KOPT-K1 (cell line): ENCODE results near the gene ST6GALNAC3.

Experiments used
- H3K27ac ChIP-seq: fragments of 200-600 bp; sonication (generic); 2 replicates; pipeline ENCODE4 v1.5.1; 2016; ENCODE audit warnings: antibody characterized with exemption, mild to moderate bottlenecking, low read depth, low read length; ENCODE audit not compliant: poor library complexity, severe bottlenecking
- H3K36me3 ChIP-seq: fragments of 200-600 bp; sonication (generic); 2 replicates; pipeline ENCODE4 v1.5.1; 2017; ENCODE audit warnings: antibody characterized with exemption, mild to moderate bottlenecking, low read length, moderate library complexity; ENCODE audit not compliant: insufficient read depth
- H3K9me3 ChIP-seq: fragments of 200-600 bp; sonication (generic); 2 replicates; pipeline ENCODE4 v1.5.1; 2017; ENCODE audit warnings: antibody characterized with exemption, low read length, mild to moderate bottlenecking; ENCODE audit not compliant: insufficient read depth, poor library complexity, severe bottlenecking

The ST6GALNAC3 gene

GRCh38 chr1:76568573-76569238 lies 494.2 kb downstream of the ST6GALNAC3 start:
- Histone ChIP-seq H3K36me3 (no peaks in the 10 kb centered on the region), H3K27ac (no peak overlapping the region)

GRCh38 chr1:76571248-76571647 lies 496.7 kb downstream of the ST6GALNAC3 start:
- Histone ChIP-seq H3K36me3 (no peaks in the 10 kb centered on the region), H3K27ac (no peak overlapping the region)

More at GRCh38 chr1:76568573-76569238, 494.2 kb downstream of the ST6GALNAC3 start:
- no peaks in the 10 kb centered on the region for H3K9me3 ChIP-seq

GRCh38 chr1:76572229-76572628 lies 497.7 kb downstream of the ST6GALNAC3 start:
- Histone ChIP-seq H3K9me3 (no peaks in the 10 kb centered on the region), H3K27ac (no peak overlapping the region), H3K36me3 (no peaks in the 10 kb centered on the region)

More at GRCh38 chr1:76571248-76571647, 496.7 kb downstream of the ST6GALNAC3 start:
- H3K9me3 ChIP-seq, result no peaks in the 10 kb centered on the region

GRCh38 chr1:76576876-76577524 lies 502.5 kb downstream of the ST6GALNAC3 start:
- H3K9me3 ChIP-seq, result no peaks in the 10 kb centered on the region

GRCh38 chr1:76577525-76578185 lies 503.1 kb downstream of the ST6GALNAC3 start:
- Histone ChIP-seq H3K27ac (no peak overlapping the region), H3K9me3 (no peaks in the 10 kb centered on the region), H3K36me3 (no peaks in the 10 kb centered on the region)

More at GRCh38 chr1:76576876-76577524, 502.5 kb downstream of the ST6GALNAC3 start:
- no peak overlapping the region for H3K27ac ChIP-seq
- H3K36me3 ChIP-seq, result no peaks in the 10 kb centered on the region

GRCh38 chr1:76580206-76580605 lies 505.7 kb downstream of the ST6GALNAC3 start:
- no peaks in the 10 kb centered on the region for H3K36me3 ChIP-seq
- no peak overlapping the region for H3K27ac ChIP-seq
- no peaks in the 10 kb centered on the region for H3K9me3 ChIP-seq

- Histone ChIP-seq H3K36me3 (no peaks in the 10 kb centered on the region), H3K9me3 (no peaks in the 10 kb centered on the region), H3K27ac (no peak overlapping the region)
Measured at GRCh38 chr1:76581712-76582111, 507.2 kb downstream of the ST6GALNAC3 start.

- Histone ChIP-seq H3K27ac (no peak overlapping the region), H3K9me3 (no peaks in the 10 kb centered on the region)
Measured at GRCh38 chr1:76583235-76583868, 508.8 kb downstream of the ST6GALNAC3 start.

GRCh38 chr1:76583875-76584477 lies 509.4 kb downstream of the ST6GALNAC3 start:
- Histone ChIP-seq H3K36me3 (no peaks in the 10 kb centered on the region), H3K27ac (no peak overlapping the region), H3K9me3 (no peaks in the 10 kb centered on the region)

More at GRCh38 chr1:76583235-76583868, 508.8 kb downstream of the ST6GALNAC3 start:
- H3K36me3 ChIP-seq, result no peaks in the 10 kb centered on the region

GRCh38 chr1:76585980-76586674 lies 511.6 kb downstream of the ST6GALNAC3 start:
- Histone ChIP-seq H3K27ac (no peak overlapping the region), H3K9me3 (no peaks in the 10 kb centered on the region), H3K36me3 (no peaks in the 10 kb centered on the region)

GRCh38 chr1:76587212-76587611 lies 512.7 kb downstream of the ST6GALNAC3 start:
- Histone ChIP-seq H3K9me3 (no peaks in the 10 kb centered on the region), H3K36me3 (no peaks in the 10 kb centered on the region), H3K27ac (no peak overlapping the region)

GRCh38 chr1:76591461-76591860 lies 516.9 kb downstream of the ST6GALNAC3 start:
- Histone ChIP-seq H3K9me3 (no peaks in the 10 kb centered on the region), H3K36me3 (no peaks in the 10 kb centered on the region), H3K27ac (no peak overlapping the region)

GRCh38 chr1:76591963-76592362 lies 517.4 kb downstream of the ST6GALNAC3 start:
- H3K9me3 ChIP-seq, result no peaks in the 10 kb centered on the region
- no peak overlapping the region for H3K27ac ChIP-seq
- H3K36me3 ChIP-seq, result no peaks in the 10 kb centered on the region

- Histone ChIP-seq H3K27ac (no peak overlapping the region), H3K36me3 (no peaks in the 10 kb centered on the region), H3K9me3 (no peaks in the 10 kb centered on the region)
Measured at GRCh38 chr1:76593141-76593540, 518.6 kb downstream of the ST6GALNAC3 start.
